Measurements from ENCODE around the gene CHST12.

The CHST12 gene

DNA sequence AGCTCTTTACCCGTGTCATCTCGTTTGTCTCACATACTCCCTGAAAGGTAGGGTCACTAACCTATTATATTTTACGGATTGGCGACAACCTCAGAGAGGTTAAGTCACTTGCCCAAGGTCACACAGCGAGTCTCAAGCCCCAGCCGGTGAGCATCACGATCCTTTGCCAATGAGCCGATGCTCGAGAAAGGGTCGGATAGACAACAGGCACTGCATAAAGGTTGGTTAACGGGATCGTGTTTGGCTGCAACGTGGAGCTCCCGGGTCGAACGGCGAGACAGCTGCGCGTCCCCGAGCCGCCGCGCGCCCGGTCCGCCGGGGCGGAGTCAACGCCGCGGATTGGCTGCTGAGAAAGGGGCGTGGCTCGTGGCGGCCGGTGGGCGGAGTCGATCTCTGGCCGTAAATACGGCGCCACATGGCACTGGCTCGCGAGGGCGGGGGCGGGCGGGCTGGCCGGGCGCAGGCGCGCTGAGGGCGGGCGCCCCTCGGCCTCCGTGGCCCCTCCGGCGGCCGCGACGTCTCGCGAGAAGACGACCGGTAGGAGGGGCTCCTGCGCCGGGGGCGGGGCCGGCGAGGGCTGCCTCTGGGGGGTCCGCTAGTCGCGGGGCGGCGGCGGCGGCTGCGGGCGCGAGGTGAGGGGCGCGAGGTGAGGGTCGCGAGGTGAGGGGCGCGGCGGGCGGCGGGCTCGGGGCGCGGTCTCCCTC, at the start of gene CHST12:
CHST12 (plus strand) TSS at position 598 of the 704 bp plus-strand sequence. CDS start 29,029 bp downstream, outside the sequence.
- Mint-ChIP-seq H3K36me3 (ENCODE audit: low read depth) (no peaks in the 10 kb centered on the region), H3K27ac (peak within 1 kb of the TSS; percentile 3 to 89 (median 33)), H3K27me3 (ENCODE audit: low read depth) (peaks cover 4% of the 10 kb centered on the region), H3K9me3 (no peaks in the 10 kb centered on the region), H3K4me3 (peak within 1 kb of the TSS; percentile 86 to 89 (median 88)), H3K4me1 (peaks cover 44% of the 10 kb centered on the region)
- TF ChIP-seq, protein P1, sequence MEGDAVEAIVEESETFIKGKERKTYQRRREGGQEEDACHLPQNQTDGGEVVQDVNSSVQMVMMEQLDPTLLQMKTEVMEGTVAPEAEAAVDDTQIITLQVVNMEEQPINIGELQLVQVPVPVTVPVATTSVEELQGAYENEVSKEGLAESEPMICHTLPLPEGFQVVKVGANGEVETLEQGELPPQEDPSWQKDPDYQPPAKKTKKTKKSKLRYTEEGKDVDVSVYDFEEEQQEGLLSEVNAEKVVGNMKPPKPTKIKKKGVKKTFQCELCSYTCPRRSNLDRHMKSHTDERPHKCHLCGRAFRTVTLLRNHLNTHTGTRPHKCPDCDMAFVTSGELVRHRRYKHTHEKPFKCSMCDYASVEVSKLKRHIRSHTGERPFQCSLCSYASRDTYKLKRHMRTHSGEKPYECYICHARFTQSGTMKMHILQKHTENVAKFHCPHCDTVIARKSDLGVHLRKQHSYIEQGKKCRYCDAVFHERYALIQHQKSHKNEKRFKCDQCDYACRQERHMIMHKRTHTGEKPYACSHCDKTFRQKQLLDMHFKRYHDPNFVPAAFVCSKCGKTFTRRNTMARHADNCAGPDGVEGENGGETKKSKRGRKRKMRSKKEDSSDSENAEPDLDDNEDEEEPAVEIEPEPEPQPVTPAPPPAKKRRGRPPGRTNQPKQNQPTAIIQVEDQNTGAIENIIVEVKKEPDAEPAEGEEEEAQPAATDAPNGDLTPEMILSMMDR (IDR thresholded peaks at IDR 0.05; ENCODE audit: unreplicated experiment in 3 of 3): no peak

DNA sequence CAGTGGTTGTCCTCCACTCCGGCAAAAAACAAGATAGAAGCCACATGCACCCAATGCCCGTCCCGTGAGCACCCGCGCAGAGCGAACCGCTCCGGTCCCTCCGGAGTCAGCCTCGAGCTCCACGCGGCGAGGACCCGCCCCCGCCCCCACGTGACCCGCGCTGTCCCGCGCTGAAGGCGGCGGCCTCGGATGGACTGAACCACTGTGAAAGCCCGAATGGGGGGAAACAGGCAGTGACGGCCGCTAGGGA, 49.5 kb upstream of the CHST12 start:
- Mint-ChIP-seq H3K36me3 (ENCODE audit: low read depth) (peaks cover 5% of the 10 kb centered on the region), H3K4me3 (peak overlapping the region; percentile 88 to 100 (median 93)), H3K27ac (peak overlapping the region; percentile 100), H3K9me3 (no peaks in the 10 kb centered on the region), H3K4me1 (peaks cover 12% of the 10 kb centered on the region), H3K27me3 (ENCODE audit: low read depth) (no peaks in the 10 kb centered on the region)
- TF ChIP-seq, protein P1 (IDR thresholded peaks at IDR 0.05; ENCODE audit: unreplicated experiment in 3 of 3): no peak

DNA sequence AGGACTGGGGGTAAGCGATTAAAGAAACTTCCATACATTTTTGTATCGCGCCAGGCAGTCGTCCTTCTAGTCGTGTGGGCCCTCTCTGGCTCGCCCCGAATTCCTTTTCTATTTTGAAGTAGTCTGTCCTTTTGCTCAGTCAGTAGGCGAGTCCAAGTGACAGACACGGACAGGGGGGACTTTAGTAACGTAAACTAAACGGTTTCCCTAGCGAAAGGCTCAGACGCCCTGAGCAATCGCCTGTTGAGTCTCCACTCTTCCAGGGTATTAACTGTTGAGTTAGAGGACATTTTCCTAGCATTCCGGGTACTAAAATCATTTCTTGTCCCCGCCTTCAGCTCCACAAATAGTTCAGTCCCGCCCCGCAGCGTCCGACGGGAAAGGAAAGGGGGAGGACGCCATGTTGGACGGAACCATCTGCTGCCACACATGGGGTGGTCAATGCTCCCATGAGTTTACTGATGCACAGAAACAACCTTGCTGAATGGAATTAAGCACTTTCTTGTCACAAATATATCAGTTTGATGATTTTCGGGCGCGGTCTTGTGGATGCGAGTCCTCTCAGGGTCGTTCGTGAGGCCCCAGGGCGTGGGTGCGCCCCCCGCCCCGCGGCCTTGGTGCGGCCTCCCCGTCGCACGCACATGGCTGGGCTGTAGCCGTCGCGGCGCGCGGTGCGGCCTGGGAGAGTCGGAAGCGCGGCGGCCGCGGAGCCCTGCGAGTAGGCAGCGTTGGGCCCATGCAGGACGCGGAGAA, 49.0 kb upstream of the CHST12 start, which contains the start of gene EIF3B:
EIF3B (plus strand) TSS at position 642 of the 753 bp plus-strand sequence; CDS start at position 737, 95 bp downstream.
- Mint-ChIP-seq H3K36me3 (ENCODE audit: low read depth) (peaks cover 10% of the 10 kb centered on the region), H3K9me3 (no peaks in the 10 kb centered on the region), H3K4me1 (peaks cover 16% of the 10 kb centered on the region), H3K4me3 (peak within 1 kb of the TSS; percentile 88 to 100 (median 93)), H3K27ac (peak within 1 kb of the TSS; percentile 100), H3K27me3 (ENCODE audit: low read depth) (no peaks in the 10 kb centered on the region)
- TF ChIP-seq, protein P1 (IDR thresholded peaks at IDR 0.05; ENCODE audit: unreplicated experiment in 3 of 3): no peak

DNA sequence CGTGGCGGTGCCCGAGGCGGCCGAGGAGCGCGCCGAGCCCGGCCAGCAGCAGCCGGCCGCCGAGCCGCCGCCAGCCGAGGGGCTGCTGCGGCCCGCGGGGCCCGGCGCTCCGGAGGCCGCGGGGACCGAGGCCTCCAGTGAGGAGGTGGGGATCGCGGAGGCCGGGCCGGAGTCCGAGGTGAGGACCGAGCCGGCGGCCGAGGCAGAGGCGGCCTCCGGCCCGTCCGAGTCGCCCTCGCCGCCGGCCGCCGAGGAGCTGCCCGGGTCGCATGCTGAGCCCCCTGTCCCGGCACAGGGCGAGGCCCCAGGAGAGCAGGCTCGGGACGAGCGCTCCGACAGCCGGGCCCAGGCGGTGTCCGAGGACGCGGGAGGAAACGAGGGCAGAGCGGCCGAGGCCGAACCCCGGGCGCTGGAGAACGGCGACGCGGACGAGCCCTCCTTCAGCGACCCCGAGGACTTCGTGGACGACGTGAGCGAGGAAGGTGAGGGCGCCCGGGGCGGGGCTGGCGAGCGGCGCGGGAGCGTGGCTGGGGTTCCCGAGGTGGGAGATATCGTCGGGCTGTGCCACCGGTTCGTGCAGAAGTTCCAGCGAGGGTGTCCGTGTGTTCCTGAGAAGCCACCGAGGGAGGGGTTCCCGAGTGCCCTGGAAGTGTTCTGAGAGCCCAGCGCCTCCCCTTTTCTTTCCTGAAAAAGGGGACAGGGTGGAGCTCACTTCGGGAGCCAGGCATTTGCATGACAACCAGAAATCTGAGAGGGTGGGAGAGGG, 48.3 kb upstream of the CHST12 start:
- TF ChIP-seq, protein P1 (IDR thresholded peaks at IDR 0.05; ENCODE audit: unreplicated experiment in 3 of 3): no peak
- Mint-ChIP-seq H3K4me1 (peaks cover 23% of the 10 kb centered on the region), H3K4me3 (peak overlapping the region; percentile 88 to 100 (median 93)), H3K36me3 (ENCODE audit: low read depth) (peaks cover 16% of the 10 kb centered on the region), H3K27ac (peak overlapping the region; percentile 92 to 100 (median 100)), H3K9me3 (no peaks in the 10 kb centered on the region), H3K27me3 (ENCODE audit: low read depth) (no peaks in the 10 kb centered on the region)

DNA sequence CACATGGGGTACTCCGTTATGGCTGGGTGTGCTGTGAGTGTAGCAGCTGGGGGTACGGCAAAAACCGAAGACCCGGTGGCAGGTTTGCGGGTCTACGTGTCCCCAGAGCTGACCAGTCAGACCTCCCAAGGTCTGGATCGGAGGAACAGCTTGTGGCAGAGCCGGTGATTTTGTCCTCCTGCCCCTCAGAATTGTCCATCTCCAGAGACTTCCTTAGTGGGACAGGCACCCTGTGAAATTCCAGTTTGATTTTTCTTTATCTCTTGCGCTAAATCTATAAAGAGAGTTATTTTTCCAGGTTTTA, 47.8 kb upstream of the CHST12 start:
- Mint-ChIP-seq H3K9me3 (no peaks in the 10 kb centered on the region), H3K36me3 (ENCODE audit: low read depth) (peaks cover 22% of the 10 kb centered on the region), H3K4me1 (peaks cover 26% of the 10 kb centered on the region), H3K4me3 (peak overlapping the region; percentile 85 to 92 (median 91)), H3K27ac (peak overlapping the region; percentile 85 to 92 (median 91)), H3K27me3 (ENCODE audit: low read depth) (no peaks in the 10 kb centered on the region)
- TF ChIP-seq, protein P1 (IDR thresholded peaks at IDR 0.05; ENCODE audit: unreplicated experiment in 3 of 3): no peak

Measured in nephron (organoid).